Activated naive CD4-positive, alpha-beta T cell treated with anti-CD3 and anti-CD28 coated beads, Interleukin-2, amount 50 U/mL, for 16 hours (primary cell): ENCODE results near the gene PITX1.

Experiments used
- DNase-seq: peaks from one replicate; pipeline ENCODE4 v3.0.0-alpha.2; 2020

Gene PITX1

GRCh38 chr5:135061001-135061400, 27.0 kb upstream of the PITX1 start:
- no peak for DNase-seq

DNA sequence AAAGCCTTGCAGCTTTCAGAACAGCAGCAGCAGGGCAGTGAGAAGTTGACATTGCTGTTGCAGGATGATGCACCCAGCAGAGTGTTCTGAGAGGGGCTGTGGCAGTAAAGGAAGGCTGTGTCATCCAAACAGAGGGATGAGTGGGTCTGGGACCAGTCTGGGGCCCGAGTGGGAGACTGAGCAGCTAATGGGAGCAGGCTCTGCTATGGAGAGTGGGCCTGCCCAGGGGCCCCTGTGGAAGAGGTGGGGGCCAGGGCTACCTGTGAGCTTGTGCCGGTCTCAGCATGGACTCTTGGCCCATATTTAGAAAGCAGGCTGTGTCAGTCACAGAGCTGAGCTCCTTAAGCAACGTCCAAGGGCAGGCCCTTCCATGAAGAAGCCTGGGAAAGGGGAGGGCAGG, 26.0 kb upstream of the PITX1 start:
- no peak for DNase-seq

- DNase-seq: no peak
Measured at GRCh38 chr5:135059000-135059923, 25.2 kb upstream of the PITX1 start.

DNA sequence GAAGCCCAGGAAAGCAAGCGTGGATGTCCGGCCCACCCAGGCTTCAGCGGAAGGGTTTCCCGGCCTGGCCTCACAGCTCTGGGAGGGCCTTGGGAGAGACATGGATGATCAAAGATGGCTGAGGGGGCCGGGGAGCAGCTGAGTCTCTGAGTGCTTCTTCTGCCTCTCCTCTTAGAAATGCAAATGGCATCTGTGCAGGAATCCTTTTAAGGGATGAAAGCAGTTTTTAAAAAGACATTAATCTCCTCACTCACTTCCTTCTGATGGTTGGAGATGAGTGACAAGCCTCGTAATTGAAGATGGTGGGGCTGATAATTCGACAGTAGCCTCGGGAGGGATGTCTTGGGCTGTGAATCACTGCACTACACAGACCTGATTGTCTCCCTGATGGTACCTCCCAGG, 24.3 kb upstream of the PITX1 start:
- no peak for DNase-seq

GRCh38 chr5:135057233-135057632, 23.2 kb upstream of the PITX1 start:
- no peak for DNase-seq

- no peak for DNase-seq
Measured at GRCh38 chr5:135056316-135057030, 22.4 kb upstream of the PITX1 start.

DNA sequence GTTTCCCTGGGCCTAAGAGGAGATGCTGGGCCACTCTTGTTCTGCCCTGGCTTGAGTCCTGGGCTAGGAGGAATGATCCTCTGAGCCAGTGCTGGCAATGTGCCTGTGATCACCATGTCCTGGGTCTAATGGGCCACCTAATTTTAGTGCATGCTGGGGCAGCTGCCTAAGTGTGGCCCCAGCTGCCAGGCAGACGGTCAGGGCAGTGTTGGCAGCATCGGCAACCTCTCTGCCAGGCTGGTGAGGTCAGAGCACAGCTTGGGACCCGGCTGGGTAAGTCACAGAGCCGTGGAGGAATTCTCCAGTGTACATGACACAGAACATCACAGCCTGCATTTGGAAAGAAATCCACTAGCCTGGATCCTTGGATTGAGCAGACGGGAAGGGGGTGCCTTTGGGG, 21.4 kb upstream of the PITX1 start:
- DNase-seq: no peak

DNA sequence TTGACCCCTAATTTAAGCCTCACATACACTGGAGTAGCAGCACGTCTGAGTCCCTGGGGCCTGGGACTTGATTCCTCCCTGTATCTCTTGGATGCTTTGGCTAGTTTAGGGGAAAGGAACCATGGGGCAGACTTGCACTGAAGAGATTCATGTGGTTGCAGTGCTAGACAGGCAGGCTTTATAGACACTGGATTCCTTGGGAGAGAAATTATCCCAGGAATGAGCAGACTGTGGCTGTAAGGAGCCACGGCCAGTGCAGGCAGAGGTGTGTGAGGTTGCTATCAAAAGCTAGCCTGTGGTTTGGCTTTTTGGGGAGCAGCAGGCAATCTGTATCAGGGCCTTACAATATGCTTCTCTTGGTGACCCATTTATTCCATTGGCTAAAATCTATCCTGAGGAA, 20.5 kb upstream of the PITX1 start:
- no peak for DNase-seq

DNA sequence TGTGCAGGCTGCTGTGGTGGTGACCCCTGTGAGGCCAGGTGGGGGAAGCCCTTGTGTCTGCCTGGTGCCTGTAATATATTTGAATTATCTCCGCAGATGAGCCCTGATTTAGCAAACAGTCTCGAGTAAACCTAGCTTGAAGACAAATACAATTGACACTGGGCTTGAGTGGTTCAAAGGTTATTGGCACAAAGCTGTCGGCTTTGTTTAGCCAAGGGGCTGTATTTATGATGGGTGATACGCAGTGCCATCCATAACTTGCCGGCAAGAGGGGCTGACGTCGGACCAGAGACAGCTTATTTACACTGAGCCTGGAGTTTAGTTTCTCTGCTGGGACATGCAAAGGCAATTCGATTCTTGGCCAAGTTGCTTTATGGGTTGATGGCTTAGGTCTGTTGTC, 20.0 kb upstream of the PITX1 start:
- no peak for DNase-seq

DNA sequence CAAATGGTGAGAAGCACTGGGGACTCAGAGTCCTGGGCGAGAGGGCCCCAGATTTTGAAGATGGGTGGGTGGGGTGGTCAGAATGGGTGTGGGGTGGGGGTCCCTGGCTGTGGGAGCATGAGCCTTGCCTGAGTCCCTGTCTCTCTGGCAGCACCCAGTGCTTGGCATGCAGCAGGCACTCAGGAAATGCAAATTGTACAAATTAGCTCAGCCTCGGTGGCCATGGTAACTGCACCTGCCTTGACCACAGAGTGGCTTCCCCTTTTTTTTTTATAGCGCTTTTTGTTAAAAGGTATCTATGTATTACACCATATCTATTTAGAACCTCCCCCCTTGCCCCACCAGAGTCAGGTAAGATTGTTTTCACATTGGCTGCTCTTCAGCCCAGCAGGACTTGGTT, 19.2 kb upstream of the PITX1 start:
- DNase-seq: no peak

DNA sequence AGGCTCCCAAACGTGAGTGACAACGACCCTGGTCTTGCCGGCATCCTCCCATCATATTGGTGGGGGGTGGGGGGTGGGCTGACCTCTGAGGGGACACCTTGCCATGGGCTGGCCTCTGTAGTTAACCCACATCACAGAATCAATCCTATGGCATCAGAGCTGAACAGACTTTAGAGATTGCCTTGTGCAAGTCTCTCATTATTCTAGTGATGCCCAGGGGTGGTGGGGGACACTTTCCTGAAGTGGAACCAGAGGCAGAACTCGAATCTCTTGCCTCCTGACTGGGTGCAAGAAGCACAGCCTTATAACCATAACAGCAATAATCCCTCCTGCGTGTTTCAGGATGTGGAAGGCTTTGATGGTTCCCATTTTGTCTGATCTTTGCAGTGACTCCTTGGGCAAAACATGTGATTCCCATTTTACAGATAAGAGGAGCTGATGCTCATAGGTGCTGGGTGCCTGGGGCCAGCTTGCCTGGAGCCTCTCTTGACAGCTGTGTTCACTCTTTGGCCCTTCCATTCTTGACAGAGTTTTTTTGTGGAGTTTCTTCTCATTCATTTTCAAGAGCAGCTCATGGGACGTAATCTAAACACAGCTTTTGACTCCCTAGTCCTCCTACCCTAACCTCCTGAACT, 18.6 kb upstream of the PITX1 start:
- DNase-seq: no peak

DNA sequence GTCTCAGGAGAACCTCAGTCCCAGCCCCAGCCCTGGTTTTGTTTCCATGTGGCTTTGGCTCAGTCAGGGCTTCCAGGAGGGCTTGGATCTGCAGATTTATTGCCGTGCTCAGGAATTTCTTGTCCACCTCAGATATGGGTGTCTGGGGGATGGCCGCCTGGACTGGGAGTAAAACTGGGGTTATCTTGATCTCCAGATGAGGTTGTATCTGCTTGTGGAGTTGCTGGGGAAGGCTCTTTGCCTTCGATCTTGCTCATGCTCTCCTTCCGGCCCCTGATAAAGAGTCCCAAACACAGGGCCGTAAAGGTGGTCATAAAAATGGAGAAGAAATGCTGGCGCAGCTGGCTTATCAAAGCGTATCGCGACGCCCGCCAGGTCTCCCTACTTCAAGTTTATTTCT, 17.8 kb upstream of the PITX1 start:
- no peak for DNase-seq

DNA sequence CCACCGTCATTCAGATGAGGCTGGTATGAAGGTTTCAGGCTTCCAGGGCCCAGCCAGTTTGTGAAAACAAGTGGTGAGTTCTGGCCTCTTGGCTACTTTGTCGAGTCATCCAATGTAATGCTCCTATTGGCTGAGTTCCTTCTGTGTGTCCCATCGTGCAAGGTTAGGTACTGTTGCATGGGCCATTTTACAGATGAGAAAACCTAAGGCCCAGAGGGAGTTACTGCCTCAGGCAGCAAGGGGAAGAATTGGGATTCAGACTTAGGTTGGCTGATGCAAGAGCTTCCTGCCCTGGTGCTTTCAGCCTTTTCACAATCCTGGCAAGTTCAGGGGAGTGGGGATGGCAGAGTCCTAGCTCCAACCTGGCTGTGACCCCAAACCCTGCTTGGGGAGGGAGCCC, 17.4 kb upstream of the PITX1 start:
- no peak for DNase-seq

GRCh38 chr5:135050244-135050767, 16.3 kb upstream of the PITX1 start:
- no peak for DNase-seq

DNA sequence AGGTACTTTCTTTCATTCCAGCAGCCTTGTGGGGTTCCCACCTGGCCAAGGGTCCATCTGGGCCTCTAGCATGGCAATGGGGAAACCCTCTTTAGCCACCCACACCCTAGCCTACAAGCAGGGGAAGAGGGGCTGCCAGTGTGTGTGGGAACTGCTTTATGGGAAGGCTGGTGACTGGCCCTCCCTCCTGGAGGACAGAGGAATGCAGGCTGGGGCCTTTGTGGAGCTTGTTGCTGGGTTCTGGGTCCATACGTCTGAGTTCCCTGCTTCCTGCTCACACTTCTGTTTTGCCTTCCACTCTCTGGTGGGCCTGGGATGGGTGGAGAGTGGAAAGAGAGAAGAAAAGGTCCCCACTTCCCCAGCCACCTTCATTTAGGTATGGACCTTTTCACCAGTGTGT, 14.9 kb upstream of the PITX1 start:
- no peak for DNase-seq

GRCh38 chr5:135048286-135048685, 14.3 kb upstream of the PITX1 start:
- DNase-seq: no peak

GRCh38 chr5:135047347-135047695, 13.3 kb upstream of the PITX1 start:
- no peak for DNase-seq

GRCh38 chr5:135046661-135047346, 12.8 kb upstream of the PITX1 start:
- DNase-seq: no peak

GRCh38 chr5:135045488-135045887, 11.5 kb upstream of the PITX1 start:
- no peak for DNase-seq

GRCh38 chr5:135042595-135042994, 8.6 kb upstream of the PITX1 start:
- DNase-seq: no peak

- DNase-seq: no peak
Measured at GRCh38 chr5:135041726-135042125, 7.7 kb upstream of the PITX1 start.

- DNase-seq: no peak
Measured at GRCh38 chr5:135041145-135041587, 7.1 kb upstream of the PITX1 start.
